Neural progenitor cell (in vitro differentiated cells): Measurements from ENCODE around the gene DHCR24. TPM values are rescaled to one million over a fixed set of nuclear protein-coding genes. Genes with fewer than 3 reads are reported as not detected.
"Not testable (repeated sequence)": the region's sequence is repeated elsewhere in the genome, so short reads cannot be mapped to it uniquely, and the experiment has no call there.

ENCODE experiments used
- DNase-seq: peaks from one replicate; pipeline ENCODE4 v3.0.0-alpha.2; 2016; ENCODE audit warnings: low spot score
- H2AFZ ChIP-seq: fragments of 200-600 bp; sonication (generic); replicated peaks from 2 replicates; pipeline ENCODE4 v1.6.1; 2016; ENCODE audit warnings: antibody characterized with exemption
- H3F3A ChIP-seq: fragments of 200-600 bp; sonication (generic); 2 replicates; pipeline ENCODE4 v1.6.1; 2016; ENCODE audit warnings: antibody characterized with exemption, low read depth
- H3K27ac ChIP-seq: fragments of 200-600 bp; sonication (generic); 2 replicates; pipeline ENCODE4 v1.5.1; 2016; ENCODE audit warnings: mild to moderate bottlenecking
- H3K27me3 ChIP-seq: fragments of 200-600 bp; sonication (generic); 2 replicates; pipeline ENCODE4 v1.6.1; 2016; ENCODE audit warnings: mild to moderate bottlenecking, moderate library complexity
- H3K36me3 ChIP-seq: fragments of 200-600 bp; sonication (generic); 2 replicates; pipeline ENCODE4 v1.5.1; 2016
- H3K4me1 ChIP-seq: fragments of 200-600 bp; sonication (generic); 2 replicates; pipeline ENCODE4 v1.6.1; 2016; ENCODE audit warnings: mixed run types
- H3K4me2 ChIP-seq: fragments of 200-600 bp; sonication (generic); 2 replicates; pipeline ENCODE4 v1.6.1; 2016
- H3K4me3 ChIP-seq: fragments of 200-600 bp; sonication (generic); 2 replicates; pipeline ENCODE4 v1.5.1; 2016
- H3K79me2 ChIP-seq: fragments of 200-600 bp; sonication (generic); 2 replicates; pipeline ENCODE4 v1.6.1; 2016; ENCODE audit warnings: low read depth
- H3K9ac ChIP-seq: fragments of 200-600 bp; sonication (generic); 2 replicates; pipeline ENCODE4 v1.6.1; 2016
- H3K9me3 ChIP-seq: fragments of 200-600 bp; sonication (generic); 2 replicates; pipeline ENCODE4 v1.5.1; 2016; ENCODE audit warnings: low read depth
- H4K20me1 ChIP-seq: fragments of 200-600 bp; sonication (generic); 2 replicates; pipeline ENCODE4 v1.6.1; 2016; ENCODE audit warnings: low read depth
- H3K27ac Mint-ChIP-seq: 3 replicates; pipeline ENCODE4 v1.8.0; 2021; ENCODE audit warnings: mixed read lengths
- H3K27me3 Mint-ChIP-seq: 2 replicates; pipeline ENCODE4 v1.8.0; 2022; ENCODE audit warnings: low read depth, mild to moderate bottlenecking, inconsistent platforms, moderate library complexity, mixed read lengths; ENCODE audit not compliant: insufficient read depth
- H3K36me3 Mint-ChIP-seq: 3 replicates; pipeline ENCODE4 v1.8.0; 2021; ENCODE audit warnings: mixed read lengths
- H3K4me1 Mint-ChIP-seq: 3 replicates; pipeline ENCODE4 v1.8.0; 2021; ENCODE audit warnings: mixed read lengths
- H3K4me3 Mint-ChIP-seq: 3 replicates; pipeline ENCODE4 v1.8.0; 2021; ENCODE audit warnings: mild to moderate bottlenecking, moderate library complexity, mixed read lengths
- H3K9me3 Mint-ChIP-seq: 3 replicates; pipeline ENCODE4 v1.8.0; 2020; ENCODE audit warnings: mixed read lengths
- EZH2 ChIP-seq: fragments of 200-600 bp; sonication (generic); IDR thresholded peaks from 2 replicates; pipeline ENCODE4 v1.6.1; 2017; ENCODE audit warnings: antibody characterized with exemption, mild to moderate bottlenecking, moderate library complexity
- EZH2phosphoT487 ChIP-seq: fragments of 200-600 bp; sonication (generic); IDR thresholded peaks from 2 replicates; pipeline ENCODE4 v1.6.1; 2017; ENCODE audit warnings: antibody characterized with exemption
- total RNA-seq: library from RNA; depleted of rRNA; stranded (reverse); fragments of >200 nt; gene quantifications from 2 replicates; pipeline ENCODE4 v1.2.3, GENCODE V29; 2015; ENCODE audit warnings: low replicate concordance
- TF ChIP-seq, protein P1 (sequence below): fragments of 200-600 bp; sonication (generic); IDR thresholded peaks from 2 replicates; pipeline ENCODE4 v1.5.1; 2017; ENCODE audit warnings: antibody characterized with exemption, mild to moderate bottlenecking

The DHCR24 gene
- total RNA-seq, 1 donor from 2014 or later: 94.5 TPM

DNA sequence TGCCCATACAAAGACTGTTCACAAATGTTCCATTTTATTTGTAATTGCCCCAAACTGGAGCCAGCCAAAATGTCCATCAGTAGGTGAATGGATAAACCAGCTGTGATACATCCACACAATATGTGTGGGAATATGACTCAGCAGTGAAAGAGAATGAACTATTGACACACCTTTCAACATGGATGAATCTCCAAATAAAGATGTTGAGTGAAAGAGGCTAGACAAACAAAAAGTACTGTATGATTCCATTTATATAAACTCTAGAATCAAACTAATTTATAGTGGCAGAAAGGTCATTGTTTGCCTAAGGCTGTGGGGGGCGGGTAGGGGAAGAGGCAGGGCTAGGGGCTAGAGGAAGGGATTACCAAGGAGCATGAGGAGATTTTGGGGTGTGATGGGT, 4.5 kb downstream of the DHCR24 start:
- H3K9me3 Mint-ChIP-seq: peaks cover 6% of the 10 kb centered on the region
- Histone ChIP-seq H3K9ac (no peak overlapping the region), H3K79me2 (peaks cover 94% of the 10 kb centered on the region), H3K4me2 (no peak overlapping the region), H4K20me1 (peaks cover 50% of the 10 kb centered on the region), H3K27ac (no peak overlapping the region), H3K4me1 (peaks cover 24% of the 10 kb centered on the region), H2AFZ (no peak overlapping the region), H3K9me3 (no peaks in the 10 kb centered on the region), H3K4me3 (no peak overlapping the region), H3F3A (peaks cover 1% of the 10 kb centered on the region), H3K27me3 (no peaks in the 10 kb centered on the region), H3K36me3 (peaks cover 26% of the 10 kb centered on the region)
- H3K4me1 Mint-ChIP-seq: peaks cover 33% of the 10 kb centered on the region
- TF ChIP-seq EZH2: no peak
- no peak for TF ChIP-seq EZH2phosphoT487
- TF ChIP-seq, protein P1, sequence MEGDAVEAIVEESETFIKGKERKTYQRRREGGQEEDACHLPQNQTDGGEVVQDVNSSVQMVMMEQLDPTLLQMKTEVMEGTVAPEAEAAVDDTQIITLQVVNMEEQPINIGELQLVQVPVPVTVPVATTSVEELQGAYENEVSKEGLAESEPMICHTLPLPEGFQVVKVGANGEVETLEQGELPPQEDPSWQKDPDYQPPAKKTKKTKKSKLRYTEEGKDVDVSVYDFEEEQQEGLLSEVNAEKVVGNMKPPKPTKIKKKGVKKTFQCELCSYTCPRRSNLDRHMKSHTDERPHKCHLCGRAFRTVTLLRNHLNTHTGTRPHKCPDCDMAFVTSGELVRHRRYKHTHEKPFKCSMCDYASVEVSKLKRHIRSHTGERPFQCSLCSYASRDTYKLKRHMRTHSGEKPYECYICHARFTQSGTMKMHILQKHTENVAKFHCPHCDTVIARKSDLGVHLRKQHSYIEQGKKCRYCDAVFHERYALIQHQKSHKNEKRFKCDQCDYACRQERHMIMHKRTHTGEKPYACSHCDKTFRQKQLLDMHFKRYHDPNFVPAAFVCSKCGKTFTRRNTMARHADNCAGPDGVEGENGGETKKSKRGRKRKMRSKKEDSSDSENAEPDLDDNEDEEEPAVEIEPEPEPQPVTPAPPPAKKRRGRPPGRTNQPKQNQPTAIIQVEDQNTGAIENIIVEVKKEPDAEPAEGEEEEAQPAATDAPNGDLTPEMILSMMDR: no peak
- peaks cover 5% of the 10 kb centered on the region for H3K27me3 Mint-ChIP-seq
- DNase-seq: no peak
- H3K36me3 Mint-ChIP-seq: peaks cover 62% of the 10 kb centered on the region
- H3K4me3 Mint-ChIP-seq: no peak overlapping the region
- H3K27ac Mint-ChIP-seq: no peak overlapping the region

DNA sequence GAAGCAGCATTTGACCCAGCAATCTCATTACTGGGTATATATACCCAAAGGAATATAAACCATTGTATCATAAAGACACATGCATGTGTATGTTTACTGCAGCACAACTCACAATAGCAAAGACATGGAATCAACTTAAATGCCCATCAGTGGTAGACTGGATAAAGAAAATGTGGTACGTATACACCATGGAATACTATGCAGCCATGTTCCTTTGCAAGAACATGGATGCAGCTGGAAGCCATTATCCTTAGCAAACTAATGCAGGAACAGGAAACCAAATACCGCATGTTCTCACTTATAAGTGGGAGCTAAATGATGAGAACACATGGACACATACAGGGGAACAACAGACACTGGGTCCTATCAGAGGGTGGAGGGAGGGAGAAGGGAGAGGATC, 5.4 kb downstream of the DHCR24 start:
- Histone ChIP-seq H3K36me3 (peaks cover 26% of the 10 kb centered on the region), H3K79me2 (peaks cover 100% of the 10 kb centered on the region), H4K20me1 (peaks cover 57% of the 10 kb centered on the region), H3K4me1 (peaks cover 24% of the 10 kb centered on the region)
- H3K9me3 ChIP-seq, H2AFZ ChIP-seq, H3K27me3 ChIP-seq, H3K27me3 Mint-ChIP-seq, H3K9me3 Mint-ChIP-seq, H3K4me3 ChIP-seq, DNase-seq, H3K4me3 Mint-ChIP-seq, H3K4me2 ChIP-seq, H3F3A ChIP-seq, H3K27ac Mint-ChIP-seq, H3K27ac ChIP-seq, H3K9ac ChIP-seq: not testable (repeated sequence)
- Mint-ChIP-seq H3K36me3 (peaks cover 69% of the 10 kb centered on the region), H3K4me1 (peaks cover 32% of the 10 kb centered on the region)

DNA sequence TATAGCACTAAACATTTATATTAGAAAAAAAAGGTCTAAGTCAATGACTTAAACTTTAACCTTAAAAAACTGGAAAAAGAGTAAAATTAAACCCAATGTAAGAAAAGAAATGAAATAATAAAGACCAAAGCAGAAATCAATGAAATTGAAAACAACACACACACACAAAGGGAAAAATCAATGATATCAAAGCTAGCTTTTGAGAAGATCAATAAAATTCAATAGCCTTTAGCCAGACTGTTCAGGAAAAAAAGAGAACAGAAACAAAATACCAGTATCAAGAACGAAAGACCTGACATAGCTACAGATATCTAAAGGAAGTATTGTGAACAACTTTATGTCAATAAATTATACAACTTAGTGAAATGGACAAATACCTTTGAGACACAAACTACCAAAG, 7.1 kb downstream of the DHCR24 start:
- Histone ChIP-seq H3K9ac (no peak overlapping the region), H3K36me3 (peaks cover 26% of the 10 kb centered on the region), H3K9me3 (no peaks in the 10 kb centered on the region), H3K27me3 (no peaks in the 10 kb centered on the region), H3K4me1 (peaks cover 12% of the 10 kb centered on the region), H3K79me2 (peaks cover 83% of the 10 kb centered on the region), H2AFZ (no peak overlapping the region), H3F3A (no peaks in the 10 kb centered on the region), H3K27ac (no peak overlapping the region), H4K20me1 (peaks cover 40% of the 10 kb centered on the region), H3K4me3 (no peak overlapping the region), H3K4me2 (no peak overlapping the region)
- H3K4me1 Mint-ChIP-seq: peaks cover 17% of the 10 kb centered on the region
- H3K27me3 Mint-ChIP-seq: peaks cover 4% of the 10 kb centered on the region
- peaks cover 70% of the 10 kb centered on the region for H3K36me3 Mint-ChIP-seq
- no peak for DNase-seq
- H3K27ac Mint-ChIP-seq: no peak overlapping the region
- no peak overlapping the region for H3K4me3 Mint-ChIP-seq
- no peak for TF ChIP-seq EZH2phosphoT487
- peaks cover 6% of the 10 kb centered on the region for H3K9me3 Mint-ChIP-seq

DNA sequence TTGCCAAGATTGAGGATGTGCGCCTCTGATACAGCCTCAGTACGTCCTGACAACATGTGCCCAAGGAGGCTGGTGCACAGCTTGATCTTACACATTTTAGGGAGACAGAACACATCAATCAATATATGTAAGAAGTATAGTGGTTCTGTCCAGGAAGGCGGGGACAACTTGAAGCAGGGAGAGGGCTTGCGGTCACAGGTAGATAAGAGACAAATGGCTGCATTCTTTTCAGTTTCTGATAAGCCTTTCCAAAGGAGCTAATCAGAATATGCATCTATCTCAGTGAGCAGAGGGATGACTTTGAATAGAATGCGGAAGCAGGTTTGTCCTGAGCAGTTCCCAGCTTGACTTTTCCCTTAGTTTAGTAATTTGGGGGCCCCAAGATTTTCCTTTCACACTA, 10.2 kb downstream of the DHCR24 start:
- Mint-ChIP-seq H3K36me3 (peaks cover 58% of the 10 kb centered on the region), H3K4me3 (no peak overlapping the region), H3K4me1 (no peaks in the 10 kb centered on the region), H3K27me3 (peaks cover 4% of the 10 kb centered on the region), H3K27ac (no peak overlapping the region), H3K9me3 (peaks cover 6% of the 10 kb centered on the region)
- no peak overlapping the region for H3K9ac ChIP-seq
- H3K4me3 ChIP-seq: no peak overlapping the region
- peaks cover 29% of the 10 kb centered on the region for H4K20me1 ChIP-seq
- no peaks in the 10 kb centered on the region for H3K27me3 ChIP-seq
- H3K4me1 ChIP-seq: peaks cover 10% of the 10 kb centered on the region
- no peak overlapping the region for H3K4me2 ChIP-seq
- H3K79me2 ChIP-seq: peaks cover 53% of the 10 kb centered on the region
- H3F3A ChIP-seq: peaks cover 5% of the 10 kb centered on the region
- no peaks in the 10 kb centered on the region for H3K9me3 ChIP-seq
- H2AFZ ChIP-seq: no peak overlapping the region
- peaks cover 29% of the 10 kb centered on the region for H3K36me3 ChIP-seq
- DNase-seq: no peak
- TF ChIP-seq, protein P1: no peak
- TF ChIP-seq EZH2phosphoT487 (no peak), EZH2 (no peak)
- H3K27ac ChIP-seq: no peak overlapping the region
